ENCODE results near the gene RAB1B.

Gene RAB1B

GRCh38 chr11:66323684-66324083 lies 55.2 kb downstream of the RAB1B start:
- DNase-seq (ENCODE audit: low spot score): no peak

GRCh38 chr11:66324664-66325063 lies 56.2 kb downstream of the RAB1B start:
- no peak for DNase-seq (ENCODE audit: low spot score)

DNA sequence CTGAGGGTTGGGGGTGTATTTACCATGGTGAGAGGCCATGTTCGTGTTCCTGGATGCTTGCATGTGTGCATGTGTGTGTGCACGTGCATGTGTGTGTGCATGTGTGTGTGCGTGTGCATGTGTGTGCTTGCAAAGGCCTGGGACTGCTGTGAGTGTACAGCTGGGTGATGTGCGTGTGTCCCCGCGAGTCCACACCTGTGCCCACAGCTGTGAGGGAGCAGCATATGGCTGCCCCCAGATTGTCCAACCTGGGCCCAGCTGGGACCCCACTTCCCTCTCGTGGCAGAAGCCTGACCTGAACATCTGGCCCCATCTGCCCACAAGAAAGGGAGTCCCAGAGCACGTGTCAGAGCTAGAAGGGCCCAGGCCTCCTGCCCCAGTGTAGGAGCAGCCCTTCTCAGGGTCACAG lies 56.8 kb downstream of the RAB1B start:
- DNase-seq (ENCODE audit: low spot score): no peak

GRCh38 chr11:66326261-66327111 lies 58.0 kb downstream of the RAB1B start:
- no peak for DNase-seq (ENCODE audit: low spot score)
